Mesothelial cell of epicardium (in vitro differentiated cells): ENCODE measurements around the gene KCNMA1. TPM values are rescaled to one million over a fixed set of nuclear protein-coding genes. Genes with fewer than 3 reads are reported as not detected.

Experiments
- DNase-seq, 2 experiments: peaks; one replicate each; pipeline ENCODE4 v3.0.0; 2021; ENCODE audit warnings: low spot score in 2 of 2; ENCODE audit not compliant: unreplicated experiment in 2 of 2
- H3K27ac Mint-ChIP-seq: 2 replicates; pipeline ENCODE4 v1.8.0; 2021; ENCODE audit warnings: mixed read lengths
- H3K27me3 Mint-ChIP-seq: 2 replicates; pipeline ENCODE4 v1.8.0; 2021; ENCODE audit warnings: low read depth, mixed read lengths
- H3K36me3 Mint-ChIP-seq: 2 replicates; pipeline ENCODE4 v1.8.0; 2021; ENCODE audit warnings: mixed read lengths
- H3K4me1 Mint-ChIP-seq: 2 replicates; pipeline ENCODE4 v1.8.0; 2021; ENCODE audit warnings: mixed read lengths
- H3K4me3 Mint-ChIP-seq: 2 replicates; pipeline ENCODE4 v1.8.0; 2021; ENCODE audit warnings: mild to moderate bottlenecking, moderate library complexity, mixed read lengths
- H3K9me3 Mint-ChIP-seq: 2 replicates; pipeline ENCODE4 v1.8.0; 2021; ENCODE audit warnings: mixed read lengths
- total RNA-seq: library from RNA; stranded (reverse); gene quantifications from 3 replicates; pipeline ENCODE4 v1.2.1, GENCODE V29; 2021
- TF ChIP-seq, protein P1 (sequence below): fragments of 200-600 bp; sonication (generic); IDR thresholded peaks from one replicate; pipeline ENCODE4 v1.5.0; 2021; ENCODE audit warnings: antibody characterized with exemption; ENCODE audit not compliant: unreplicated experiment

The KCNMA1 gene
- total RNA-seq, 1 donor from 2014 or later = 44.0 TPM

GRCh38 chr10:77359950-77360520 is 277.6 kb downstream of the KCNMA1 start:
- H3K4me1 Mint-ChIP-seq = peaks cover 3% of the 10 kb centered on the region
- DNase-seq = no peak
- H3K4me3 Mint-ChIP-seq = no peak overlapping the region
- H3K27me3 Mint-ChIP-seq = no peaks in the 10 kb centered on the region
- H3K27ac Mint-ChIP-seq = no peak overlapping the region
- TF ChIP-seq, protein P1, sequence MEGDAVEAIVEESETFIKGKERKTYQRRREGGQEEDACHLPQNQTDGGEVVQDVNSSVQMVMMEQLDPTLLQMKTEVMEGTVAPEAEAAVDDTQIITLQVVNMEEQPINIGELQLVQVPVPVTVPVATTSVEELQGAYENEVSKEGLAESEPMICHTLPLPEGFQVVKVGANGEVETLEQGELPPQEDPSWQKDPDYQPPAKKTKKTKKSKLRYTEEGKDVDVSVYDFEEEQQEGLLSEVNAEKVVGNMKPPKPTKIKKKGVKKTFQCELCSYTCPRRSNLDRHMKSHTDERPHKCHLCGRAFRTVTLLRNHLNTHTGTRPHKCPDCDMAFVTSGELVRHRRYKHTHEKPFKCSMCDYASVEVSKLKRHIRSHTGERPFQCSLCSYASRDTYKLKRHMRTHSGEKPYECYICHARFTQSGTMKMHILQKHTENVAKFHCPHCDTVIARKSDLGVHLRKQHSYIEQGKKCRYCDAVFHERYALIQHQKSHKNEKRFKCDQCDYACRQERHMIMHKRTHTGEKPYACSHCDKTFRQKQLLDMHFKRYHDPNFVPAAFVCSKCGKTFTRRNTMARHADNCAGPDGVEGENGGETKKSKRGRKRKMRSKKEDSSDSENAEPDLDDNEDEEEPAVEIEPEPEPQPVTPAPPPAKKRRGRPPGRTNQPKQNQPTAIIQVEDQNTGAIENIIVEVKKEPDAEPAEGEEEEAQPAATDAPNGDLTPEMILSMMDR = no peak
- no peaks in the 10 kb centered on the region for H3K9me3 Mint-ChIP-seq
- H3K36me3 Mint-ChIP-seq = no peaks in the 10 kb centered on the region

- no peak overlapping the region for H3K4me3 Mint-ChIP-seq
- H3K27me3 Mint-ChIP-seq = no peaks in the 10 kb centered on the region
- TF ChIP-seq, protein P1 = no peak
- no peaks in the 10 kb centered on the region for H3K36me3 Mint-ChIP-seq
- H3K27ac Mint-ChIP-seq = no peak overlapping the region
- DNase-seq = no peak
- peaks cover 3% of the 10 kb centered on the region for H3K4me1 Mint-ChIP-seq
- no peaks in the 10 kb centered on the region for H3K9me3 Mint-ChIP-seq
Observed at GRCh38 chr10:77359287-77359691, 278.3 kb downstream of the KCNMA1 start.

- TF ChIP-seq, protein P1 = no peak
- no peak overlapping the region for H3K27ac Mint-ChIP-seq
- H3K9me3 Mint-ChIP-seq = no peaks in the 10 kb centered on the region
- H3K4me1 Mint-ChIP-seq = peaks cover 3% of the 10 kb centered on the region
- no peak overlapping the region for H3K4me3 Mint-ChIP-seq
- no peak for DNase-seq
- H3K36me3 Mint-ChIP-seq = no peaks in the 10 kb centered on the region
- H3K27me3 Mint-ChIP-seq = no peaks in the 10 kb centered on the region
Observed at GRCh38 chr10:77358656-77359055, 279.0 kb downstream of the KCNMA1 start.

DNA sequence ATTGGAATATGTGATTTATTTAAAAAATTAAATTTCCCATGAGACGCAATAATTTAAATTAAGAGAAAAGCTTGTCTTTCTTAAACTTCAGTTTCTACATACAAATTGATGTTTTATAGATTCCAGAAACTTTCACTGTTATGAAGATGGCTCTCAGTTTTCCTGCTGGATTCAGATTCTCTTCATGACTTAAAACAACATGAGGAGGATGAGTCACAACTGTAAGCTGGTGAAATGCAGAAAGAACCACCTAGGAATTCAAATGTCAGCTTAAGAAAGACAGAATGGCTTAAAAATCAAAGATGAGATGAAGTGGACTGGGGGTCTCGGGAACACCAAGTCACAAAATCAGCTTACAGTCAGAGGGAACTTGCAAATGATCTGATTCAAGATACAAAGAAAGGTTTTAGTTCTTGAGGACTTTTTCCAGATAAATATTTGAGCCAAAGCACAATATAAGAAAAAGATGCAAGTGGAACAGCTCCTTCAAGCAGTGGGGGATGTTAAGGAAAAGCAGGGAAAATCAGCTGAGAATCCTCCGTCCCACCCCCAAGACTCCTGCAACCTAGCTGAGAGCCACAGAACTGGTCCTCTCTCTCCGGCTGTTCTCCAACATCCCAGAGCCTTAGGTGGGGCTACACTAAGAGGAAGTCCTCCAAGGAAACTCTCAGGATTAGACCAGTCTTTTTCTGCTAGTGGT is 279.8 kb downstream of the KCNMA1 start:
- DNase-seq = no peak
- H3K27ac Mint-ChIP-seq = no peak overlapping the region
- TF ChIP-seq, protein P1 = no peak
- H3K4me3 Mint-ChIP-seq = no peak overlapping the region
- H3K9me3 Mint-ChIP-seq = no peaks in the 10 kb centered on the region
- peaks cover 3% of the 10 kb centered on the region for H3K4me1 Mint-ChIP-seq
- no peaks in the 10 kb centered on the region for H3K36me3 Mint-ChIP-seq
- H3K27me3 Mint-ChIP-seq = no peaks in the 10 kb centered on the region

DNA sequence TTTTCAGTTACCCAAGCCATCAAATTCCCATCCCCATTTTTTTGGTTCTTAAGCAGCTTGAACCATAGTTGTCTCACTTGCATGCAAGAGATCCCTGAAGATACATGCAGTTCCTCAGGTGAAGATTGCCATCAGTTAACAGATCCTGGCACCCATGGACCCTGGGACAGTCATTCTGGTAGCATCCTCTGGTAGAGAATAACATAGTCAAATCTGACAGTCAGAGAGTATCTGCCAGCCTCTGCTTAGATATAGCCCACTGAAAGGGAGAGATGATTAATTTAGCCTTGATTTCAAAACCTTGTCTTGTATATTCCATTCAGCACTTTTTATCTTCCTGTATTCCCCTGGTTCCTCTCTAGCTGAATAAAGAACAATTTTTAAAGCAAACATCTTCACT is 280.4 kb downstream of the KCNMA1 start:
- Mint-ChIP-seq H3K27me3 (no peaks in the 10 kb centered on the region), H3K4me3 (no peak overlapping the region), H3K27ac (no peak overlapping the region), H3K36me3 (no peaks in the 10 kb centered on the region), H3K9me3 (no peaks in the 10 kb centered on the region), H3K4me1 (peaks cover 3% of the 10 kb centered on the region)
- no peak for DNase-seq
- TF ChIP-seq, protein P1 = no peak
